ENCODE measurements around the gene KCNQ5.
"Not testable (repeated sequence)": the region's sequence is repeated elsewhere in the genome, so short reads cannot be mapped to it uniquely, and the experiment has no call there.

The KCNQ5 gene

GRCh38 chr6:73180763-73181619 lies 559.1 kb downstream of the KCNQ5 start:
- Histone ChIP-seq H3K27ac (ENCODE audit: low read length) (no peak overlapping the region), H3K4me1 (ENCODE audit: control insufficient read depth, insufficient read depth, low read length) (no peaks in the 10 kb centered on the region), H3K4me3 (ENCODE audit: low read length) (no peak overlapping the region), H3K9me3 (ENCODE audit: control insufficient read depth, insufficient read depth, low read length) (no peaks in the 10 kb centered on the region), H3K36me3 (ENCODE audit: control insufficient read depth, insufficient read depth, low read length) (no peaks in the 10 kb centered on the region), H3K27me3 (ENCODE audit: control insufficient read depth, insufficient read depth, low read length) (no peaks in the 10 kb centered on the region)
- no peak for DNase-seq (ENCODE audit: low read depth, low spot score)
- no CpG with 5 or more reads among the region's 7 CpGs for WGBS (ENCODE audit: insufficient coverage, insufficient read length)

- Histone ChIP-seq H3K27me3 (ENCODE audit: control insufficient read depth, insufficient read depth, low read length) (no peaks in the 10 kb centered on the region), H3K36me3 (ENCODE audit: control insufficient read depth, insufficient read depth, low read length) (no peaks in the 10 kb centered on the region), H3K4me3 (ENCODE audit: low read length) (no peak overlapping the region), H3K4me1 (ENCODE audit: control insufficient read depth, insufficient read depth, low read length) (no peaks in the 10 kb centered on the region), H3K27ac (ENCODE audit: low read length) (no peak overlapping the region), H3K9me3 (ENCODE audit: control insufficient read depth, insufficient read depth, low read length) (no peaks in the 10 kb centered on the region)
- DNase-seq (ENCODE audit: low read depth, low spot score) = no peak
- no CpG with 5 or more reads among the region's 2 CpGs for WGBS (ENCODE audit: insufficient coverage, insufficient read length)
Measured at GRCh38 chr6:73182021-73182607, 560.2 kb downstream of the KCNQ5 start.

- not testable (repeated sequence) for H3K27me3 ChIP-seq (ENCODE audit: control insufficient read depth, insufficient read depth, low read length); H3K9me3 ChIP-seq (ENCODE audit: control insufficient read depth, insufficient read depth, low read length); H3K4me3 ChIP-seq (ENCODE audit: low read length); H3K4me1 ChIP-seq (ENCODE audit: control insufficient read depth, insufficient read depth, low read length); DNase-seq (ENCODE audit: low read depth, low spot score); H3K36me3 ChIP-seq (ENCODE audit: control insufficient read depth, insufficient read depth, low read length); H3K27ac ChIP-seq (ENCODE audit: low read length)
- 100% methylated on average over 1 of the region's 4 CpGs for WGBS (ENCODE audit: insufficient coverage, insufficient read length)
Measured at GRCh38 chr6:73193302-73193701, 571.4 kb downstream of the KCNQ5 start.

GRCh38 chr6:73194744-73195143 lies 572.9 kb downstream of the KCNQ5 start:
- H3K9me3 ChIP-seq (ENCODE audit: control insufficient read depth, insufficient read depth, low read length) = no peaks in the 10 kb centered on the region
- no peaks in the 10 kb centered on the region for H3K27me3 ChIP-seq (ENCODE audit: control insufficient read depth, insufficient read depth, low read length)
- DNase-seq (ENCODE audit: low read depth, low spot score) = no peak
- H3K4me1 ChIP-seq (ENCODE audit: control insufficient read depth, insufficient read depth, low read length) = no peaks in the 10 kb centered on the region
- no peak overlapping the region for H3K27ac ChIP-seq (ENCODE audit: low read length)
- WGBS (ENCODE audit: insufficient coverage, insufficient read length) = no CpG with 5 or more reads among the region's 7 CpGs
- no peak overlapping the region for H3K4me3 ChIP-seq (ENCODE audit: low read length)
- no peaks in the 10 kb centered on the region for H3K36me3 ChIP-seq (ENCODE audit: control insufficient read depth, insufficient read depth, low read length)

GRCh38 chr6:73200247-73200646 lies 578.4 kb downstream of the KCNQ5 start:
- no peak overlapping the region for H3K4me3 ChIP-seq (ENCODE audit: low read length)
- no peak for DNase-seq (ENCODE audit: low read depth, low spot score)
- 0 out of 2 replicates have a peak, but pooled peaks cover 2% of the 10 kb centered on the region for H3K4me1 ChIP-seq (ENCODE audit: control insufficient read depth, insufficient read depth, low read length)
- H3K9me3 ChIP-seq (ENCODE audit: control insufficient read depth, insufficient read depth, low read length) = no peaks in the 10 kb centered on the region
- no peak overlapping the region for H3K27ac ChIP-seq (ENCODE audit: low read length)
- H3K27me3 ChIP-seq (ENCODE audit: control insufficient read depth, insufficient read depth, low read length) = no peaks in the 10 kb centered on the region
- WGBS (ENCODE audit: insufficient coverage, insufficient read length) = no CpG with 5 or more reads among the region's 3 CpGs
- no peaks in the 10 kb centered on the region for H3K36me3 ChIP-seq (ENCODE audit: control insufficient read depth, insufficient read depth, low read length)

GRCh38 chr6:73200735-73201134 lies 578.9 kb downstream of the KCNQ5 start:
- no peak for DNase-seq (ENCODE audit: low read depth, low spot score)

GRCh38 chr6:73203098-73203497 lies 581.2 kb downstream of the KCNQ5 start:
- H3K9me3 ChIP-seq (ENCODE audit: control insufficient read depth, insufficient read depth, low read length) = peaks cover 2% of the 10 kb centered on the region; the same call in 1 of the 2 replicates
- DNase-seq (ENCODE audit: low read depth, low spot score) = no peak
- no peak overlapping the region for H3K27ac ChIP-seq (ENCODE audit: low read length)
- no CpG with 5 or more reads among the region's 1 CpG for WGBS (ENCODE audit: insufficient coverage, insufficient read length)
- no peaks in the 10 kb centered on the region for H3K36me3 ChIP-seq (ENCODE audit: control insufficient read depth, insufficient read depth, low read length)
- H3K27me3 ChIP-seq (ENCODE audit: control insufficient read depth, insufficient read depth, low read length) = no peaks in the 10 kb centered on the region
- H3K4me3 ChIP-seq (ENCODE audit: low read length) = no peak overlapping the region
- 0 out of 2 replicates have a peak, but pooled peaks cover 2% of the 10 kb centered on the region for H3K4me1 ChIP-seq (ENCODE audit: control insufficient read depth, insufficient read depth, low read length)

More at GRCh38 chr6:73200735-73201134, 578.9 kb downstream of the KCNQ5 start:
- H3K4me1 ChIP-seq (ENCODE audit: control insufficient read depth, insufficient read depth, low read length) = 0 out of 2 replicates have a peak, but pooled peaks cover 2% of the 10 kb centered on the region
- WGBS (ENCODE audit: insufficient coverage, insufficient read length) = no CpG with 5 or more reads among the region's 4 CpGs
- no peaks in the 10 kb centered on the region for H3K36me3 ChIP-seq (ENCODE audit: control insufficient read depth, insufficient read depth, low read length)
- H3K27ac ChIP-seq (ENCODE audit: low read length) = no peak overlapping the region
- H3K9me3 ChIP-seq (ENCODE audit: control insufficient read depth, insufficient read depth, low read length) = no peaks in the 10 kb centered on the region
- no peaks in the 10 kb centered on the region for H3K27me3 ChIP-seq (ENCODE audit: control insufficient read depth, insufficient read depth, low read length)
- H3K4me3 ChIP-seq (ENCODE audit: low read length) = no peak overlapping the region

DNA sequence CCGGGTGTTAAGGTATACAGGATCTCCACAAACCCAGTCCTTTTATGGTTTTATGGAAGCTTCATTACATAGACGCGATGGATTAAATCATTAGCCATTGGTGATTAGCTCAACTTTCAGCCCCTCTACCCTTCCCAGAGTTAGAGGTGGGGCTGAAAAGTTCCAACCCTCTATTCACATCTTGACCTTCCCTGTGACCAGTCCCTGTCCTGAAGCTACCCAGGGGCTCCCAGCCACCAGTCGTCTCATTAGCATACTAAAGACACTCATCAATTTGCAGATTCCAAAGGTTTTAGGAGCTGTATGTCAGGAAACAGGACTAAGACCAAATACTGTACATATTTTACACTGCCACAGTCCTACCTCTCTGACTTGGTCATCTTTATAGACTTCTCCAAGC lies 582.4 kb downstream of the KCNQ5 start:
- Histone ChIP-seq H3K4me1 (ENCODE audit: control insufficient read depth, insufficient read depth, low read length) (0 out of 2 replicates have a peak, but pooled peaks cover 2% of the 10 kb centered on the region), H3K36me3 (ENCODE audit: control insufficient read depth, insufficient read depth, low read length) (no peaks in the 10 kb centered on the region), H3K4me3 (ENCODE audit: low read length) (no peak overlapping the region), H3K27me3 (ENCODE audit: control insufficient read depth, insufficient read depth, low read length) (no peaks in the 10 kb centered on the region), H3K9me3 (ENCODE audit: control insufficient read depth, insufficient read depth, low read length) (peaks cover 2% of the 10 kb centered on the region; the same call in 1 of the 2 replicates), H3K27ac (ENCODE audit: low read length) (no peak overlapping the region)
- no CpG with 5 or more reads among the region's 4 CpGs for whole genome bisulfite sequencing (ENCODE audit: insufficient coverage, insufficient read length)
- no peak for DNase-seq (ENCODE audit: low read depth, low spot score)

DNA sequence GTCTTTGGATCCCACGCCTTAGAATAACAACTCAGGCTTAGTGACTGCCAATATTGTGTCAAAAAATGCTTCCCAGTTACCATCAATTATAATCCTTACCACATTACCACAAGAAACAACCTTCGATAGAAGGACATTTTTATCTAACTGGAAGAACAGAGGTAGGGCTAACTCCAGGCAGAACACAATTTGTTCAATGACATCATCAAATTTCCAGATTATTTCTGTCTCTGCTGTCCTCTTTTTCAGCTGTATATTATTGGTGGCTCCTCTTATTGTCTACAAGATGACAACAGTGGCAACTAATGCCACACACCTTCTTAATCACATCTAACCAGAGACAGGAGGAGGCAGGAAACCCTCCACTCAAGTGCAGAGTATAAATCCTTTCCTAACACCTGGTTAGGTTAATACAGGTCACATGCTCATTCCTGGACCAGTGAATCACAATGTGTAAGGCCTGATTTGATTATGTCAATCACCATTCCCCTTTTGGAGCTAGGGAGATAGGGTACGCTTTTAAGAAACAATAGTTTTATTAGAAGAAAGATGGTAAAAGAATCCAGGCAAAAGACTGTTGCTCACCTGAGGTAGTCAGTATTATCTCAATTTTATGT lies 585.5 kb downstream of the KCNQ5 start:
- WGBS (ENCODE audit: insufficient coverage, insufficient read length) = no CpG with 5 or more reads among the region's 3 CpGs

GRCh38 chr6:73209117-73209516 lies 587.3 kb downstream of the KCNQ5 start:
- WGBS (ENCODE audit: insufficient coverage, insufficient read length) = no CpG with 5 or more reads among the region's 9 CpGs
- Histone ChIP-seq H3K27me3 (ENCODE audit: control insufficient read depth, insufficient read depth, low read length) (no peaks in the 10 kb centered on the region), H3K4me1 (ENCODE audit: control insufficient read depth, insufficient read depth, low read length) (no peaks in the 10 kb centered on the region)

More for the DNA sequence above, 585.5 kb downstream of the KCNQ5 start:
- Histone ChIP-seq H3K4me3 (ENCODE audit: low read length) (no peak overlapping the region), H3K4me1 (ENCODE audit: control insufficient read depth, insufficient read depth, low read length) (no peaks in the 10 kb centered on the region), H3K36me3 (ENCODE audit: control insufficient read depth, insufficient read depth, low read length) (no peaks in the 10 kb centered on the region), H3K27me3 (ENCODE audit: control insufficient read depth, insufficient read depth, low read length) (no peaks in the 10 kb centered on the region), H3K9me3 (ENCODE audit: control insufficient read depth, insufficient read depth, low read length) (peaks cover 2% of the 10 kb centered on the region; the same call in 1 of the 2 replicates), H3K27ac (ENCODE audit: low read length) (no peak overlapping the region)
- no peak for DNase-seq (ENCODE audit: low read depth, low spot score)

More at GRCh38 chr6:73209117-73209516, 587.3 kb downstream of the KCNQ5 start:
- no peak for DNase-seq (ENCODE audit: low read depth, low spot score)
- Histone ChIP-seq H3K9me3 (ENCODE audit: control insufficient read depth, insufficient read depth, low read length) (peaks cover 2% of the 10 kb centered on the region; the same call in 1 of the 2 replicates), H3K27ac (ENCODE audit: low read length) (no peak overlapping the region), H3K36me3 (ENCODE audit: control insufficient read depth, insufficient read depth, low read length) (no peaks in the 10 kb centered on the region), H3K4me3 (ENCODE audit: low read length) (no peak overlapping the region)

Measured in iPS DF 6.9 (cell line).